Panc1 (cell line): ENCODE data around the gene CCS.

ENCODE experiments used
- POLR2AphosphoS5 ChIP-seq: IDR thresholded peaks from 2 replicates; pipeline ENCODE4 v1.6.1; 2012; ENCODE audit warnings: mild to moderate bottlenecking, low read depth, low read length, moderate library complexity
- SIN3A ChIP-seq: IDR thresholded peaks from 2 replicates; pipeline ENCODE4 v1.6.1; 2012; ENCODE audit warnings: low read depth, mild to moderate bottlenecking, low read length, moderate library complexity, borderline replicate concordance; ENCODE audit not compliant: insufficient read depth
- TCF7L2 ChIP-seq: IDR thresholded peaks from 2 replicates; pipeline ENCODE4 v1.6.1; 2011; ENCODE audit warnings: mild to moderate bottlenecking, low read depth, low read length, inconsistent platforms
- TF ChIP-seq, protein P1 (sequence below): fragments of 450-650 bp; IDR thresholded peaks from 2 replicates; pipeline ENCODE4 v1.5.1; 2017; ENCODE audit warnings: mild to moderate bottlenecking

DNA sequence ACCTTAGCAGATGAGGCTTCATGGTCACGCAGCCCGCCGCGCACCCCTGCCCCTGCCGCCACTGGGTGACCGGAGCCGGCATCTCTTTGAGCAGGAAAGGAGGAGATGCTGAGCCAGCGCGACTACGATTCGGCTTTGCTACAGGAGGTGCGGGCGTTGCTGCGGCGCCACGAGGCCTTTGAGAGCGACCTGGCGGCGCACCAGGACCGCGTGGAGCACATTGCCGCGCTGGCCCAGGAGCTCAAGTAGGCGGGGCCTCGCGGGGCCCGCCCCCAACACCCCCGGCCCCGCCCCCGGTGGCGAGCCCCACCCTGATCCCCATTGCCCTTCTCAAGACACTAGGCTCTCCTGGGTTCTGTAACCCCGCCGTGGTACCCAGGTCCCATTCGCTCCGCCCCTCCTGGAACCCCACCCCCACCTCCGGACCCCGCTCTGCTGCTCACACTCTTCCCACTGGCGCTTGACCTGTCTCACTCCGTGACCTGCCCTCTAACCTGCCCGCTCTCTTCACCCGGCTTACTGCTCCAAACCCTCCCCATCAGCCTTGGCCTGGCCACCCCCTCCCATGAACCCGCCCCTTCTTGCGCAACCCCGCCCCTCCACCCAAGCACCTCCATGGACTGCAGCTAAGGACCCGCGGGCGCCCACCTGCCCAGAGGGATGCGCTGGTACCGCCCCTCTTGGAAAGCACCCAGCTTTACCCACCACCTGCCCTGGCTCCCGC, 33.7 kb upstream of the CCS start:
- TF ChIP-seq, protein P1, sequence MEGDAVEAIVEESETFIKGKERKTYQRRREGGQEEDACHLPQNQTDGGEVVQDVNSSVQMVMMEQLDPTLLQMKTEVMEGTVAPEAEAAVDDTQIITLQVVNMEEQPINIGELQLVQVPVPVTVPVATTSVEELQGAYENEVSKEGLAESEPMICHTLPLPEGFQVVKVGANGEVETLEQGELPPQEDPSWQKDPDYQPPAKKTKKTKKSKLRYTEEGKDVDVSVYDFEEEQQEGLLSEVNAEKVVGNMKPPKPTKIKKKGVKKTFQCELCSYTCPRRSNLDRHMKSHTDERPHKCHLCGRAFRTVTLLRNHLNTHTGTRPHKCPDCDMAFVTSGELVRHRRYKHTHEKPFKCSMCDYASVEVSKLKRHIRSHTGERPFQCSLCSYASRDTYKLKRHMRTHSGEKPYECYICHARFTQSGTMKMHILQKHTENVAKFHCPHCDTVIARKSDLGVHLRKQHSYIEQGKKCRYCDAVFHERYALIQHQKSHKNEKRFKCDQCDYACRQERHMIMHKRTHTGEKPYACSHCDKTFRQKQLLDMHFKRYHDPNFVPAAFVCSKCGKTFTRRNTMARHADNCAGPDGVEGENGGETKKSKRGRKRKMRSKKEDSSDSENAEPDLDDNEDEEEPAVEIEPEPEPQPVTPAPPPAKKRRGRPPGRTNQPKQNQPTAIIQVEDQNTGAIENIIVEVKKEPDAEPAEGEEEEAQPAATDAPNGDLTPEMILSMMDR: no peak
- no peak for TF ChIP-seq POLR2AphosphoS5
- TF ChIP-seq TCF7L2: no peak
- no peak for TF ChIP-seq SIN3A
